Measurements from ENCODE around the gene CAVIN3.

The CAVIN3 gene

GRCh38 chr11:6319001-6319703 lies 1.1 kb downstream of the CAVIN3 start:
- H3K4me3 Mint-ChIP-seq: peak overlapping the region in 1 of 2 donors; percentile 53
- peaks cover 72 to 85% of the 10 kb centered on the region in 2 donors for H3K27me3 Mint-ChIP-seq
- H3K4me1 Mint-ChIP-seq (ENCODE audit: low read depth in 2 of 2): peaks cover 4 to 11% of the 10 kb centered on the region in 2 donors
- no peaks in the 10 kb centered on the region for H3K36me3 Mint-ChIP-seq (ENCODE audit: insufficient read depth)
- ATAC-seq (replicated peaks) (no peak), DNase-seq (no peak)
- no peaks in the 10 kb centered on the region for H3K9me3 Mint-ChIP-seq
- H3K27ac Mint-ChIP-seq: no peak overlapping the region

GRCh38 chr11:6318204-6318603 lies 2.1 kb downstream of the CAVIN3 start:
- no peak for DNase-seq
- Mint-ChIP-seq H3K4me1 (ENCODE audit: low read depth in 2 of 2) (peaks cover 4 to 11% of the 10 kb centered on the region in 2 donors), H3K9me3 (no peaks in the 10 kb centered on the region), H3K4me3 (no peak overlapping the region), H3K36me3 (ENCODE audit: insufficient read depth) (no peaks in the 10 kb centered on the region), H3K27ac (no peak overlapping the region), H3K27me3 (peaks cover 72 to 81% of the 10 kb centered on the region in 2 donors)
- ATAC-seq (replicated peaks): no peak

GRCh38 chr11:6315811-6316425 lies 4.4 kb downstream of the CAVIN3 start:
- peak; percentile 10 to 26 (median 19) for DNase-seq
- H3K9me3 Mint-ChIP-seq: no peaks in the 10 kb centered on the region
- H3K4me3 Mint-ChIP-seq: no peak overlapping the region
- H3K27me3 Mint-ChIP-seq: peaks cover 53 to 58% of the 10 kb centered on the region in 2 donors
- H3K36me3 Mint-ChIP-seq (ENCODE audit: insufficient read depth): no peaks in the 10 kb centered on the region
- H3K4me1 Mint-ChIP-seq (ENCODE audit: low read depth in 2 of 2): peaks cover 4 to 8% of the 10 kb centered on the region in 2 donors
- ATAC-seq (replicated peaks): peak; percentile 62
- no peak overlapping the region for H3K27ac Mint-ChIP-seq

- Mint-ChIP-seq H3K4me3 (no peak overlapping the region), H3K27ac (no peak overlapping the region), H3K9me3 (no peaks in the 10 kb centered on the region), H3K4me1 (ENCODE audit: low read depth in 2 of 2) (no peaks in the 10 kb centered on the region), H3K27me3 (peaks cover 23 to 40% of the 10 kb centered on the region in 2 donors), H3K36me3 (ENCODE audit: insufficient read depth) (no peaks in the 10 kb centered on the region)
- no peak for DNase-seq
- ATAC-seq (replicated peaks): no peak
These were observed 8.2 kb downstream of the CAVIN3 start for GRCh38 chr11:6312106-6312505.

GRCh38 chr11:6307876-6308275 lies 12.4 kb downstream of the CAVIN3 start:
- Mint-ChIP-seq H3K36me3 (ENCODE audit: insufficient read depth) (no peaks in the 10 kb centered on the region), H3K27ac (no peak overlapping the region), H3K4me3 (no peak overlapping the region), H3K4me1 (ENCODE audit: low read depth in 2 of 2) (no peaks in the 10 kb centered on the region), H3K9me3 (no peaks in the 10 kb centered on the region), H3K27me3 (peaks cover 5 to 15% of the 10 kb centered on the region in 2 donors)
- no peak for ATAC-seq (replicated peaks)
- no peak for DNase-seq

- Mint-ChIP-seq H3K9me3 (no peaks in the 10 kb centered on the region), H3K27me3 (peaks cover 19 to 34% of the 10 kb centered on the region in 2 donors), H3K4me1 (ENCODE audit: low read depth in 2 of 2) (no peaks in the 10 kb centered on the region), H3K36me3 (ENCODE audit: insufficient read depth) (no peaks in the 10 kb centered on the region), H3K4me3 (no peak overlapping the region), H3K27ac (no peak overlapping the region)
- DNase-seq (no peak), ATAC-seq (replicated peaks) (no peak)
These were observed 15.0 kb downstream of the CAVIN3 start for GRCh38 chr11:6305297-6305696.

GRCh38 chr11:6303661-6304060 lies 16.6 kb downstream of the CAVIN3 start:
- Mint-ChIP-seq H3K4me3 (no peak overlapping the region), H3K4me1 (ENCODE audit: low read depth in 2 of 2) (no peaks in the 10 kb centered on the region), H3K36me3 (ENCODE audit: insufficient read depth) (no peaks in the 10 kb centered on the region), H3K9me3 (no peaks in the 10 kb centered on the region), H3K27ac (no peak overlapping the region), H3K27me3 (peaks cover 19 to 40% of the 10 kb centered on the region in 2 donors)
- DNase-seq (no peak), ATAC-seq (replicated peaks) (no peak)

- H3K4me3 Mint-ChIP-seq: no peak overlapping the region
- H3K4me1 Mint-ChIP-seq (ENCODE audit: low read depth in 2 of 2): no peaks in the 10 kb centered on the region
- DNase-seq: no peak
- no peak for ATAC-seq (replicated peaks)
- no peak overlapping the region for H3K27ac Mint-ChIP-seq
- no peaks in the 10 kb centered on the region for H3K9me3 Mint-ChIP-seq
- H3K36me3 Mint-ChIP-seq (ENCODE audit: insufficient read depth): no peaks in the 10 kb centered on the region
- peaks cover 23 to 40% of the 10 kb centered on the region in 2 donors for H3K27me3 Mint-ChIP-seq
These were observed 19.2 kb downstream of the CAVIN3 start for GRCh38 chr11:6301096-6301495.

- ATAC-seq (replicated peaks): no peak
- H3K9me3 Mint-ChIP-seq: no peaks in the 10 kb centered on the region
- H3K4me3 Mint-ChIP-seq: no peak overlapping the region
These were observed 20.0 kb downstream of the CAVIN3 start for GRCh38 chr11:6300325-6300724.

GRCh38 chr11:6298605-6299004 lies 21.7 kb downstream of the CAVIN3 start:
- Mint-ChIP-seq H3K36me3 (ENCODE audit: insufficient read depth) (no peaks in the 10 kb centered on the region), H3K9me3 (no peaks in the 10 kb centered on the region), H3K4me3 (no peak overlapping the region), H3K27ac (no peak overlapping the region), H3K4me1 (ENCODE audit: low read depth in 2 of 2) (no peaks in the 10 kb centered on the region), H3K27me3 (peaks cover 23 to 36% of the 10 kb centered on the region in 2 donors)
- ATAC-seq (replicated peaks) (peak; percentile 36), DNase-seq (no peak)

More at GRCh38 chr11:6300325-6300724, 20.0 kb downstream of the CAVIN3 start:
- Mint-ChIP-seq H3K4me1 (ENCODE audit: low read depth in 2 of 2) (no peaks in the 10 kb centered on the region), H3K27ac (no peak overlapping the region), H3K27me3 (peaks cover 27 to 40% of the 10 kb centered on the region in 2 donors), H3K36me3 (ENCODE audit: insufficient read depth) (no peaks in the 10 kb centered on the region)
- DNase-seq: no peak

- no peaks in the 10 kb centered on the region for H3K36me3 Mint-ChIP-seq (ENCODE audit: insufficient read depth)
- ATAC-seq (replicated peaks) (no peak), DNase-seq (no peak)
- H3K4me3 Mint-ChIP-seq: no peak overlapping the region
- no peaks in the 10 kb centered on the region for H3K9me3 Mint-ChIP-seq
- H3K27ac Mint-ChIP-seq: no peak overlapping the region
- peaks cover 23 to 36% of the 10 kb centered on the region in 2 donors for H3K27me3 Mint-ChIP-seq
- no peaks in the 10 kb centered on the region for H3K4me1 Mint-ChIP-seq (ENCODE audit: low read depth in 2 of 2)
These were observed 22.5 kb downstream of the CAVIN3 start for GRCh38 chr11:6297831-6298230.

GRCh38 chr11:6285019-6285418 lies 35.3 kb downstream of the CAVIN3 start:
- Mint-ChIP-seq H3K9me3 (no peaks in the 10 kb centered on the region), H3K4me3 (no peak overlapping the region), H3K36me3 (ENCODE audit: insufficient read depth) (no peaks in the 10 kb centered on the region), H3K27me3 (peaks cover 61 to 71% of the 10 kb centered on the region in 2 donors), H3K4me1 (ENCODE audit: low read depth in 2 of 2) (no peaks in the 10 kb centered on the region), H3K27ac (no peak overlapping the region)
- DNase-seq (no peak), ATAC-seq (replicated peaks) (no peak)

GRCh38 chr11:6284250-6284649 lies 36.1 kb downstream of the CAVIN3 start:
- H3K27ac Mint-ChIP-seq: no peak overlapping the region
- no peak overlapping the region for H3K4me3 Mint-ChIP-seq
- DNase-seq: no peak
- H3K9me3 Mint-ChIP-seq: no peaks in the 10 kb centered on the region
- ATAC-seq (replicated peaks): no peak
- H3K4me1 Mint-ChIP-seq (ENCODE audit: low read depth in 2 of 2): no peaks in the 10 kb centered on the region
- H3K27me3 Mint-ChIP-seq: peaks cover 55 to 66% of the 10 kb centered on the region in 2 donors
- H3K36me3 Mint-ChIP-seq (ENCODE audit: insufficient read depth): no peaks in the 10 kb centered on the region

GRCh38 chr11:6283453-6284023 lies 36.8 kb downstream of the CAVIN3 start:
- Mint-ChIP-seq H3K4me1 (ENCODE audit: low read depth in 2 of 2) (no peaks in the 10 kb centered on the region), H3K36me3 (ENCODE audit: insufficient read depth) (no peaks in the 10 kb centered on the region), H3K9me3 (no peaks in the 10 kb centered on the region), H3K27me3 (peaks cover 55 to 66% of the 10 kb centered on the region in 2 donors), H3K4me3 (no peak overlapping the region), H3K27ac (no peak overlapping the region)
- DNase-seq (no peak), ATAC-seq (replicated peaks) (no peak)
